ENCODE results near the gene SERP2.

Gene SERP2

GRCh38 chr13:44389060-44389666, 15.5 kb downstream of the SERP2 start:
- DNase-seq: no peak

GRCh38 chr13:44389876-44390275, 16.3 kb downstream of the SERP2 start:
- DNase-seq: no peak

GRCh38 chr13:44393391-44393790, 19.8 kb downstream of the SERP2 start:
- no peak for DNase-seq

GRCh38 chr13:44394658-44395057, 21.0 kb downstream of the SERP2 start:
- DNase-seq: no peak

- DNase-seq: no peak
Observed at GRCh38 chr13:44395976-44396694, 22.5 kb downstream of the SERP2 start.

GRCh38 chr13:44396701-44397580, 23.3 kb downstream of the SERP2 start:
- peak; percentile 48 to 54 for DNase-seq

DNA sequence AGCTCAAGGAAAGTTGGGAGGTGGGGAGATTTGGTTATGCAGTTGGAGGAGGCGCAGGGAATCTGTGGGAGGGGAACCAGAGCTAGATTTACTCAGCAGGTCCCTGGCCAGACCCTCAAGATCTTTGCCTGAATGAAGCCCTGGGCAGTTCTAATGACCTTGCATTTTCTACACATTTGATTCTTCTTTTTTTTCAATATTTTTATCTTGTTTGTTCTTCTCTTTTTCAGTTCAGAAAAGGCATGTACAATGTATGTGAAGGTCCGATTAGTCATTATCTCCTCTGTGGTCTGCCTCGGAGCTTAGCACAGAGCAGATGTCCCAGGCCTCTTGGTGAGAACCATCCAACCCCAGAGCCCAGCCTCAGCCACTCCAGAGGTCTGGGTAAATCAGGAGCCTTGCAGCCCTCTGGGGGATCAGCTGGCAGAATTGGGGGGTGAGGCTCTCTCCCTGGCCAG, 24.2 kb downstream of the SERP2 start:
- DNase-seq: no peak

DNA sequence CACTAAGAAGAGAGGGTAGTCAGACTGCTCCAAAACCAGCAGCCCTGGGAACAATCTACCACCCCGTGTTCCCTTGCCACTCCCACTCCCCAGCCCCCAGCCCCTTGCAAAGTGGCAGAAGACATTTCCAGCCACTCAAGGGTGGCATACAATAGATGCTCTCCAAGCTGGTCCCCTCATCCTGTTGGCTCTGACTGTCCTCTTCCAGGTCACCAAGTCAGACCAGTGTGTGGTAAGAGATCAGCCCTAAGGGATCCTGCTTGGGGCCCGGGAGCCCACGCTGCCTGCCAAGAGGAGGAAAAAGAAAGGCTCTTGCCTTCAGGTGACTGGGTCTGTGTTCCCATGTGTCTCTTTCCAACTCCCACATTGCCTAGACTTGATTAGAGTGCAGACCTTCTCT, 25.0 kb downstream of the SERP2 start:
- no peak for DNase-seq

GRCh38 chr13:44399074-44399473, 25.4 kb downstream of the SERP2 start:
- peak; percentile 9 to 17 for DNase-seq

DNA sequence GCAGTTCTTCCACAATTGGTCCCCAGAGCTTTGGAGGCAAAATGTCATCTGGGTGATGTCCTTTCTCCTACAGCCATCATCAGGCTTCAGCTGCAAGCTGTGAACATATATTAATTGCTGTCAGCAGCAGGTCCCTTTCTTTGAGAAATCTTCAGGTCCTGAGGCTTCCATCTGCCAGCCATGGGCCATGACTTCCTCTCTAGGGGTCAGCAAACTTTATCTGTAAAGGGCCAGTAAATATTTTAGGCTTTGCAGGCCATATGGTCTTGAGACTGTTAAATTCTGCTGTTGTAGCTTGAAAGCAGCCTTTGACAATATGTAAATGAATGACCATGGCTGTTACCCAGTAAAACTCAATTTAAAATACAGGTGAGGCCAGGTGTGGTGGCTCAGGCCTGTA, 27.1 kb downstream of the SERP2 start:
- no peak for DNase-seq

GRCh38 chr13:44401577-44401976, 28.0 kb downstream of the SERP2 start:
- DNase-seq: no peak

- peak in 1 of 2 experiments; percentile 1 for DNase-seq
Observed at GRCh38 chr13:44402899-44403445, 29.3 kb downstream of the SERP2 start.

DNA sequence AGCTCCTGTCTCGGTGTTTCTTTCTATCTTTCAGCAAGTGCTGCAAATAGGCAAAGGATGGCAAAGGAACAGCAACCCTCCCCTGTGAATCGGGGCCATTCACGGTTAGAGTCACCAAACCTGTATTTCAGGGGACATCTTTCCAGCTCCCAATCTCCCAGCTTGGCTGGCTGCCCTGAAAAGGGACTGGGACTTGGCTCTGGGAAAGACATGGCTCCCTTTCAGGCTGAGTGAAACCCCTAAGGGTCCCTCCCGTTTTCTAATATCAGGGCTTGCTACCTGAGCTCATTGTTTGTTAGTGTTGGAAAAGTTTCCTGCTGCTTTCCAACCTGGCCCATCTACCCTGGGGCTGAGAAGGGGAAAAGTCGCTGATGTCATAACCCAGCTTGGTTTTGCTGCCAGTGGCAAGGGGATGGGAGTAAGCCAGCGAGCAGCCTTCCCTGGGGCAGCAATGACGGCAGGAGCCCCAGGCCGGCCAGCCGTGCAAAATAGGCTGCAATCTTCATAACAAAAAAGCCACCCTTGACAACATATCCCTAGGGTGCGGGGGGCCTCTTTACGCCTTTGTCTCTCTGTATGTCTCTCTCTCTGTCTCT, 29.9 kb downstream of the SERP2 start:
- DNase-seq: no peak

GRCh38 chr13:44404261-44405132, 30.9 kb downstream of the SERP2 start:
- peak; percentile 44 to 49 for DNase-seq

DNA sequence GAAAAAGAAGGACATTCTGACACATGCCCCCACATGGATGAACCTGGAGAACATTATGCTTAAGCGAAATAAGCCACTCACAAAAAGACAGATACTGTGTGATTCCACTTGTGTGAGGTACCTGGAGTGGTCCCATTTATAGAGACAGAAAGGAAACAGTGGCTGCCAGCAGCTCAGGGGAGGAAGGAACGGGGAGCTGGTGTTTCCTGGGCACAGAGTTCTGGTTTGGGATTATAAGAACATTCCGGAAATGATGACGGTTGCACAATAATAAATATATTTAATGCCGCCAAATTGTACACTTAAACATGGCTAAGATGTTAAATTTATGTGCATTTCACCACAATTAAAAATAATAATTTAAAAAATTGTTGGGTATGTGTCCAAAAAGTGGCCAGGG, 33.0 kb downstream of the SERP2 start:
- no peak for DNase-seq

GRCh38 chr13:44407379-44407778, 33.8 kb downstream of the SERP2 start:
- no peak for DNase-seq

DNA sequence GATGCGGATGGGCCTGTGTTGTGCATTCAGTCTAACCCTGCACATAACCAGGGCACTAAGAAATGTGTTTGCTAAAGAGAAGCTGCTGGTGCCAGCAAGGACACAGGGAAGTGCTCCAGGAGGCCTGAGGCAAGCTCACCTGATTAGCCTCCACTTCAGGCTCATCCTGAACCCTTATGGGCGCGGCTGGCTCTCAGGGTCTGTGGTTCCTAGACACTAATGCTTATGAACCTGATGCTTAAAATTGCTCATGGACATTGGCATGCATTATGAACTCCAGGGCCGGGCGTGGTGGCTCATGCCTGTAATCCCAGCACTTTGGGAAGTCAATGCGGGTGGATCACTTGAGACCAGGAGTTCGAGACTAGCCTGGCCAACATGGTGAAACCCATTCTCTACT, 34.3 kb downstream of the SERP2 start:
- DNase-seq: no peak

GRCh38 chr13:44409595-44409994, 36.0 kb downstream of the SERP2 start:
- DNase-seq: no peak

GRCh38 chr13:44410328-44410859, 36.8 kb downstream of the SERP2 start:
- DNase-seq: no peak

DNA sequence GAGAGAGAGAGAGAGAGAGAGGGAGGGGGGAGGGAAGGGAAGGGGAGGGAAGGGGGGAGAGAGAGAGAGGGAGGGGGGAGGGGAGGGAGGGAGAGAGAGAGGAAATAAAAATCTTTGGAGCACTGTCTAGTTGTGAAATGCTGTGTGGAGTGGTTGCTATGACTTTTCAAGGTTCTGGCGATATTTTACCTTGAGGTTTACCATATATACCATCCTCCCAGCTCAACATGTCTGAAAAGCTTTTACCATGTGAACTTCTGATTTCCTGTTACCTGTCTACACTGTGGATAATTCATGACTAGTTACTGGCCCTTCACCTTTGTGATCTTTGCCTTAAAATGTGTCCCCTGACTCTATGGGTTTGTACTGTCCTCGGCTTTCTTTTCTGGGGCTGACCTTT, 38.2 kb downstream of the SERP2 start:
- DNase-seq: no peak

GRCh38 chr13:44412346-44412935, 38.8 kb downstream of the SERP2 start:
- no peak for DNase-seq

All from SHP77 (cell line).